HepG2 (cell line): ENCODE data around the gene RAB3B. TPM values are rescaled to one million over a fixed set of nuclear protein-coding genes. Genes with fewer than 3 reads are reported as not detected.

ENCODE experiments used
- ATF7 ChIP-seq, 2 experiments: fragments of 450-650 bp in 1 of 2; sonication (generic) in 1 of 2; formaldehyde crosslinking in 1 of 2; IDR thresholded peaks; 2 replicates each; pipeline versions ENCODE4 v1.4.0 to v1.6.1; 2016 to 2020; ENCODE audit warnings: antibody characterized with exemption in 1 of 2, mild to moderate bottlenecking in 1 of 2, missing genetic modification reagents in 1 of 2
- FOXA1 ChIP-seq, 2 experiments: fragments of 450-650 bp in 1 of 2; sonication (generic) in 1 of 2; formaldehyde crosslinking in 1 of 2; IDR thresholded peaks; 2 replicates each; pipeline versions ENCODE4 v1.4.0 to v1.6.1; 2016 to 2020; ENCODE audit warnings: missing genetic modification reagents in 1 of 2
- MED13 ChIP-seq: sonication (generic); formaldehyde crosslinking; IDR thresholded peaks from 2 replicates; pipeline ENCODE4 v1.5.0; 2020; ENCODE audit warnings: missing genetic modification reagents
- NCOA2 ChIP-seq: sonication (generic); formaldehyde crosslinking; IDR thresholded peaks from 2 replicates; pipeline ENCODE4 v1.8.0; 2022; ENCODE audit warnings: inconsistent platforms
- REPIN1 ChIP-seq: sonication (generic); formaldehyde crosslinking; IDR thresholded peaks from 2 replicates; pipeline ENCODE4 v1.8.0; 2022; ENCODE audit warnings: missing genetic modification reagents, low read depth, mild to moderate bottlenecking, borderline replicate concordance
- SIN3B ChIP-seq: fragments of 150-350 bp; IDR thresholded peaks from 2 replicates; pipeline ENCODE4 v1.6.1; 2014; ENCODE audit warnings: low read length
- TRAFD1 ChIP-seq: sonication (generic); formaldehyde crosslinking; IDR thresholded peaks from 2 replicates; pipeline ENCODE4 v1.5.1; 2020; ENCODE audit warnings: missing genetic modification reagents, mild to moderate bottlenecking, borderline replicate concordance
- WIZ ChIP-seq: sonication (generic); formaldehyde crosslinking; IDR thresholded peaks from 2 replicates; pipeline ENCODE4 v1.5.1; 2020; ENCODE audit warnings: mild to moderate bottlenecking, missing genetic modification reagents
- ZBTB20 ChIP-seq: sonication (generic); formaldehyde crosslinking; IDR thresholded peaks from 2 replicates; pipeline ENCODE4 v1.8.1; 2023; ENCODE audit warnings: missing genetic modification reagents, low read depth, mild to moderate bottlenecking, borderline replicate concordance
- ZBTB49 ChIP-seq: sonication (generic); formaldehyde crosslinking; IDR thresholded peaks from 2 replicates; pipeline ENCODE4 v1.4.0; 2020; ENCODE audit warnings: missing genetic modification reagents, borderline replicate concordance
- ZNF121 ChIP-seq: sonication (generic); formaldehyde crosslinking; IDR thresholded peaks from 2 replicates; pipeline ENCODE4 v1.5.0; 2020; ENCODE audit warnings: mild to moderate bottlenecking, missing genetic modification reagents
- ZNF180 ChIP-seq: sonication (generic); formaldehyde crosslinking; IDR thresholded peaks from 2 replicates; pipeline ENCODE4 v1.4.0; 2020; ENCODE audit warnings: low read depth, missing genetic modification reagents, borderline replicate concordance
- ZNF207 ChIP-seq: fragments of 450-650 bp; IDR thresholded peaks from 2 replicates; pipeline ENCODE4 v1.6.1; 2016; ENCODE audit warnings: antibody characterized with exemption, borderline replicate concordance
- ZNF232 ChIP-seq: sonication (generic); formaldehyde crosslinking; IDR thresholded peaks from 2 replicates; pipeline ENCODE4 v1.4.0; 2020; ENCODE audit warnings: missing genetic modification reagents, borderline replicate concordance
- polyA plus RNA-seq, 8 experiments: library from polyadenylated mRNA; depleted of rRNA in 3 of 8; stranded (reverse) in 7 of 8; unstranded in 1 of 8; fragments of >200 nt; fragmentation: Illumina TruSeq in 4 of 8; extraction: Trizol in 4 of 8; gene quantifications; 2 replicates each; pipeline versions ENCODE4 v1.2.1 to v1.2.3, GENCODE V29; 2011 to 2016; ENCODE audit warnings: low read depth in 4 of 8, missing spikeins in 1 of 8, mixed read lengths in 1 of 8; ENCODE audit not compliant: insufficient read depth in 1 of 8
- total RNA-seq, 5 experiments: library from RNA; depleted of rRNA; stranded (reverse); fragments of >200 nt; fragmentation: Illumina TruSeq; extraction: Trizol; gene quantifications; 2 replicates each; pipeline ENCODE4 v1.2.3, GENCODE V29; 2016; ENCODE audit warnings: low read depth in 1 of 5
- TF ChIP-seq, protein P1 (sequence below): sonication (generic); formaldehyde crosslinking; IDR thresholded peaks from 2 replicates; pipeline ENCODE4 v1.5.0; 2020; ENCODE audit warnings: missing genetic modification reagents
- TF ChIP-seq, protein P2 (sequence below): sonication (generic); formaldehyde crosslinking; IDR thresholded peaks from 2 replicates; pipeline ENCODE4 v1.8.1; 2023; ENCODE audit warnings: mild to moderate bottlenecking, moderate library complexity, missing genetic modification reagents
- TF ChIP-seq, protein P3 (sequence below): sonication (generic); formaldehyde crosslinking; IDR thresholded peaks from 2 replicates; pipeline ENCODE4 v1.5.1; 2020; ENCODE audit warnings: mild to moderate bottlenecking, moderate library complexity, missing genetic modification reagents

The RAB3B gene
- total and polyA plus RNA-seq, 2 of the 13 experiments (the other 11 are each of a cell fraction or from before 2014, with no cell fraction given) = 1.0 to 1.2 TPM

DNA sequence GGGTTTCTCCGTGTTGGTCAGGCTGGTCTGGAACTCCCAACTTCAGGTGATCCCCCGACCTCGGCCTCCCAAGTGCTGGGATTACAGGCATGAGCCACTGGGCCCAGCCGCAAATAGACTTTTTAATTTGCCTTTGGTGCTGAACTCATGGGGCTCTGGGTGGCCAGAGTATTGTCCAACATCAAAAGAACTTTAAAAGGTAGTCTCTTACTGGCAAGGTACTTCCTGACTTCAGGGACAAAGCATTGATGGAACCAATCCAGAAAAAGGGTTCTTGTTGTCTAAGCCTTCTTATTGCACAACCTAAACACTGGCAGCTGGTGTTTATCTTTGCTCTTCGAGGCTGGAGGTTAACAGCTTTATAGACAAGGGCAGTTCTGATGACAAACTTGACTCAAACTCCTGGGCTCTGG lies 46.9 kb upstream of the RAB3B start (continued):
- TF ChIP-seq, protein P1, sequence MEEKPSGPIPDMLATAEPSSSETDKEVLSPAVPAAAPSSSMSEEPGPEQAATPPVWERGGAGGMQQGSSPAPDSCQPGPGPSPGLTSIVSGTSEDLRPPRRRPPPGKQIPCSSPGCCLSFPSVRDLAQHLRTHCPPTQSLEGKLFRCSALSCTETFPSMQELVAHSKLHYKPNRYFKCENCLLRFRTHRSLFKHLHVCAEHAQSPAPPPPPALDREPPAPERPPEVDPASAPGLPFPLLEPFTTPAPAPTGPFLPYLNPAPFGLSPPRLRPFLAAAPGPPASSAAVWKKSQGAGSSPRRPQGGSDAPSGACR = peak; percentile 97
- TF ChIP-seq ZBTB20 (CRISPR knock-in tag) (peak; percentile 64; the same call in 1 of the 2 replicates), NCOA2 (CRISPR knock-in tag) (peak; percentile 96), ZNF207 (no peak), FOXA1 (IDR thresholded peaks at IDR 0.05) (0 out of 2 replicates have a peak, but pooled peaks have one; percentile 31), FOXA1 (CRISPR knock-in tag; IDR thresholded peaks at IDR 0.05) (peak; percentile 98), MED13 (CRISPR knock-in tag) (peak; percentile 31; the same call in 1 of the 2 replicates), TRAFD1 (CRISPR knock-in tag) (no peak), ZNF180 (CRISPR knock-in tag) (no peak), ZNF121 (CRISPR knock-in tag) (peak; percentile 49; the same call in 1 of the 2 replicates), SIN3B (no peak), WIZ (CRISPR knock-in tag) (no peak), ATF7 (IDR thresholded peaks at IDR 0.05) (0 out of 2 replicates have a peak, but pooled peaks have one; percentile 8), ATF7 (CRISPR knock-in tag; IDR thresholded peaks at IDR 0.05) (0 out of 2 replicates have a peak, but pooled peaks have one; percentile 48), ZBTB49 (CRISPR knock-in tag) (no peak), REPIN1 (CRISPR knock-in tag) (peak; percentile 93), ZNF232 (CRISPR knock-in tag) (peak; percentile 92)
- TF ChIP-seq, protein P2, sequence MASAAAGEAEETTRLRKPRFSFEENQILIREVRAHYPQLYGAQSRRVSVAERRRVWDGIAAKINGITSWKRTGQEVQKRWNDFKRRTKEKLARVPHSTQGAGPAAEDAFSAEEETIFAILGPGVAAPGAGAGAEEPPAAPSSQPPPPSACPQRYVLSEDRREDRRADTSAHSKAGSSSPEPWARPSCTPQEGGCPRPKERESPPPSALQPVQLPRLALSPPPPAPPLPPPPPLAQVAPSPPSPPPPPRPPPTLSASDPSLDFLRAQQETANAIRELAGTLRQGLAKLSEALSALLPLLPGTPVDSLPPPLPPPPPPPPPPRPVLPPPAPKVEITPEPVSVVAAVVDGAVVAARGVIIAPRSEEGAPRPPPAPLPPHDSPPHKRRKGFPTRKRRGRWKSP = 0 out of 2 replicates have a peak, but pooled peaks have one; percentile 68
- TF ChIP-seq, protein P3, sequence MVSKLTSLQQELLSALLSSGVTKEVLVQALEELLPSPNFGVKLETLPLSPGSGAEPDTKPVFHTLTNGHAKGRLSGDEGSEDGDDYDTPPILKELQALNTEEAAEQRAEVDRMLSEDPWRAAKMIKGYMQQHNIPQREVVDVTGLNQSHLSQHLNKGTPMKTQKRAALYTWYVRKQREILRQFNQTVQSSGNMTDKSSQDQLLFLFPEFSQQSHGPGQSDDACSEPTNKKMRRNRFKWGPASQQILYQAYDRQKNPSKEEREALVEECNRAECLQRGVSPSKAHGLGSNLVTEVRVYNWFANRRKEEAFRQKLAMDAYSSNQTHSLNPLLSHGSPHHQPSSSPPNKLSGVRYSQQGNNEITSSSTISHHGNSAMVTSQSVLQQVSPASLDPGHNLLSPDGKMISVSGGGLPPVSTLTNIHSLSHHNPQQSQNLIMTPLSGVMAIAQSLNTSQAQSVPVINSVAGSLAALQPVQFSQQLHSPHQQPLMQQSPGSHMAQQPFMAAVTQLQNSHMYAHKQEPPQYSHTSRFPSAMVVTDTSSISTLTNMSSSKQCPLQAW (CRISPR knock-in tag) = peak; percentile 89; the same call in 1 of the 2 replicates
